ENCODE results near the gene DNAJC27. TPM values are rescaled to one million over a fixed set of nuclear protein-coding genes. Genes with fewer than 3 reads are reported as not detected.

DNAJC27 gene
- polyA plus RNA-seq, 1 of the 3 experiments (the other 2 are of a cell fraction), result 2.4 TPM

GRCh38 chr2:24957221-24957620 is 14.5 kb downstream of the DNAJC27 start:
- H3K36me3 ChIP-seq (replicated peaks in 1 of 2; ENCODE audit: control insufficient read depth in 1 of 2, insufficient read depth in 2 of 2, low read length in 1 of 2), result peaks cover 67 to 87% of the 10 kb centered on the region in 2 experiments
- no peaks in the 10 kb centered on the region for H4K20me1 ChIP-seq (ENCODE audit: insufficient read depth)
- no peaks in the 10 kb centered on the region for H3K9me2 ChIP-seq
- H3K27ac ChIP-seq (ENCODE audit: low read depth in 2 of 2, low read length in 1 of 2), result no peak overlapping the region
- H3K27me3 ChIP-seq (ENCODE audit: insufficient read depth), result no peaks in the 10 kb centered on the region
- H3K4me1 ChIP-seq (ENCODE audit: control insufficient read depth in 1 of 2, insufficient read depth in 2 of 2, low read depth in 1 of 2, low read length in 1 of 2), result no peaks in the 10 kb centered on the region
- H3K79me2 ChIP-seq (ENCODE audit: insufficient read depth), result no peaks in the 10 kb centered on the region; the same call in 1 of the 2 replicates
- H3K4me3 ChIP-seq (ENCODE audit: low read depth in 2 of 2, low read length in 1 of 2), result no peak overlapping the region; a peak in 1 of 4 replicates
- H3K9me3 ChIP-seq, result peaks cover 10% of the 10 kb centered on the region
- WGBS (ENCODE audit: low lambda C conversion rate), result 70% methylated on average over 1 of the region's 1 CpG
- no peak overlapping the region for H3K4me2 ChIP-seq
- H3K9ac ChIP-seq, result no peak overlapping the region
- DNase-seq, result no peak
- CTCF ChIA-PET, result interaction anchor here (0.7 to 1.4 kb wide), 7 partner anchors 9 to 1576 kb away, joined by 3 to 6 read pairs (median 4); no protein-coding TSS in a partner anchor
- H2AFZ ChIP-seq (ENCODE audit: low read depth), result no peak overlapping the region
- POLR2A ChIA-PET, result no interaction called here
- TF ChIP-seq FOXM1 (IDR thresholded peaks at IDR 0.05; ENCODE audit: low read depth) (no peak), ELF1 (IDR thresholded peaks at IDR 0.05) (no peak)
- no peaks in the 10 kb centered on the region for H3F3A ChIP-seq (replicated peaks; ENCODE audit: insufficient read depth)

- CTCF ChIA-PET, result interaction anchor here (1.4 kb wide), 1 partner anchor 22 kb away, joined by 3 read pairs; no protein-coding TSS in a partner anchor
- Histone ChIP-seq H3K4me1 (ENCODE audit: control insufficient read depth in 1 of 2, insufficient read depth in 2 of 2, low read depth in 1 of 2, low read length in 1 of 2) (no peaks in the 10 kb centered on the region), H3F3A (replicated peaks; ENCODE audit: insufficient read depth) (no peaks in the 10 kb centered on the region)
Observed at GRCh38 chr2:24955921-24956320, 15.8 kb downstream of the DNAJC27 start.

More at GRCh38 chr2:24955921-24956320, 15.8 kb downstream of the DNAJC27 start:
- Histone ChIP-seq H3K27me3 (ENCODE audit: insufficient read depth) (no peaks in the 10 kb centered on the region), H3K4me3 (ENCODE audit: low read depth in 2 of 2, low read length in 1 of 2) (no peak overlapping the region; a peak in 1 of 4 replicates), H3K36me3 (replicated peaks in 1 of 2; ENCODE audit: control insufficient read depth in 1 of 2, insufficient read depth in 2 of 2, low read length in 1 of 2) (peaks cover 71 to 84% of the 10 kb centered on the region in 2 experiments), H3K9ac (no peak overlapping the region), H3K4me2 (no peak overlapping the region), H3K27ac (ENCODE audit: low read depth in 2 of 2, low read length in 1 of 2) (no peak overlapping the region), H3K79me2 (ENCODE audit: insufficient read depth) (no peaks in the 10 kb centered on the region; the same call in 1 of the 2 replicates), H3K9me2 (no peaks in the 10 kb centered on the region), H2AFZ (ENCODE audit: low read depth) (no peak overlapping the region), H4K20me1 (ENCODE audit: insufficient read depth) (no peaks in the 10 kb centered on the region), H3K9me3 (peaks cover 10% of the 10 kb centered on the region)
- TF ChIP-seq GATA2 (CRISPR knock-in tag; IDR thresholded peaks at IDR 0.05) (no peak), ZBTB33 (IDR thresholded peaks at IDR 0.05; ENCODE audit: borderline replicate concordance, low read depth) (no peak), ELF1 (IDR thresholded peaks at IDR 0.05) (no peak), PBX3 (IDR thresholded peaks at IDR 0.05) (no peak), CHD2 (IDR thresholded peaks at IDR 0.05; ENCODE audit: low read length, partially characterized antibody) (no peak)
- POLR2A ChIA-PET, result no interaction called here
- DNase-seq, result no peak
